Ishikawa (cell line): Measurements from ENCODE around the gene LAPTM5.

Experiments used
- CEBPB ChIP-seq: IDR thresholded peaks from 2 replicates; pipeline ENCODE4 v1.6.1; 2012
- CREB1 ChIP-seq: IDR thresholded peaks from 2 replicates; pipeline ENCODE4 v1.6.1; 2012; ENCODE audit warnings: low read depth
- EGR1 ChIP-seq: IDR thresholded peaks from 2 replicates; pipeline ENCODE4 v1.6.1; 2012
- EP300 ChIP-seq: IDR thresholded peaks from 2 replicates; pipeline ENCODE4 v1.6.1; 2012; ENCODE audit warnings: borderline replicate concordance
- FOXM1 ChIP-seq: IDR thresholded peaks from 2 replicates; pipeline ENCODE4 v1.6.1; 2012; ENCODE audit warnings: low read depth, borderline replicate concordance
- NFIC ChIP-seq: IDR thresholded peaks from 2 replicates; pipeline ENCODE4 v1.6.1; 2012
- RAD21 ChIP-seq: IDR thresholded peaks from 2 replicates; pipeline ENCODE4 v1.6.1; 2012; ENCODE audit warnings: low read depth
- TAF1 ChIP-seq: IDR thresholded peaks from 2 replicates; pipeline ENCODE4 v1.6.1; 2012; ENCODE audit warnings: low read depth, mild to moderate bottlenecking
- TCF12 ChIP-seq: IDR thresholded peaks from 2 replicates; pipeline ENCODE4 v1.6.1; 2012; ENCODE audit warnings: low read depth
- TEAD4 ChIP-seq: IDR thresholded peaks from 2 replicates; pipeline ENCODE4 v1.6.1; 2012
- YY1 ChIP-seq: IDR thresholded peaks from 2 replicates; pipeline ENCODE4 v1.6.1; 2012; ENCODE audit warnings: low read depth
- ZBTB7A ChIP-seq: IDR thresholded peaks from 2 replicates; pipeline ENCODE4 v1.6.1; 2012; ENCODE audit warnings: low read depth
- TF ChIP-seq, protein P1 (sequence below): IDR thresholded peaks from 2 replicates; pipeline ENCODE4 v1.6.1; 2012
- TF ChIP-seq, protein P2 (sequence below): IDR thresholded peaks from 2 replicates; pipeline ENCODE4 v1.6.1; 2012
- TF ChIP-seq, protein P3 (sequence below): IDR thresholded peaks from 2 replicates; pipeline ENCODE4 v1.6.1; 2012; ENCODE audit warnings: low read depth, mild to moderate bottlenecking

Gene LAPTM5

GRCh38 chr1:30789388-30790255 lies 32.0 kb upstream of the LAPTM5 start:
- TF ChIP-seq YY1 (no peak), NFIC (no peak), ZBTB7A (no peak), TAF1 (no peak), EP300 (no peak), FOXM1 (no peak), CREB1 (no peak), EGR1 (no peak), RAD21 (no peak), TEAD4 (no peak), TCF12 (no peak), CEBPB (no peak)
- TF ChIP-seq, protein P1, sequence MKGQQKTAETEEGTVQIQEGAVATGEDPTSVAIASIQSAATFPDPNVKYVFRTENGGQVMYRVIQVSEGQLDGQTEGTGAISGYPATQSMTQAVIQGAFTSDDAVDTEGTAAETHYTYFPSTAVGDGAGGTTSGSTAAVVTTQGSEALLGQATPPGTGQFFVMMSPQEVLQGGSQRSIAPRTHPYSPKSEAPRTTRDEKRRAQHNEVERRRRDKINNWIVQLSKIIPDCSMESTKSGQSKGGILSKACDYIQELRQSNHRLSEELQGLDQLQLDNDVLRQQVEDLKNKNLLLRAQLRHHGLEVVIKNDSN = no peak
- TF ChIP-seq, protein P2, sequence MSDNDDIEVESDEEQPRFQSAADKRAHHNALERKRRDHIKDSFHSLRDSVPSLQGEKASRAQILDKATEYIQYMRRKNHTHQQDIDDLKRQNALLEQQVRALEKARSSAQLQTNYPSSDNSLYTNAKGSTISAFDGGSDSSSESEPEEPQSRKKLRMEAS = no peak
- TF ChIP-seq, protein P3, sequence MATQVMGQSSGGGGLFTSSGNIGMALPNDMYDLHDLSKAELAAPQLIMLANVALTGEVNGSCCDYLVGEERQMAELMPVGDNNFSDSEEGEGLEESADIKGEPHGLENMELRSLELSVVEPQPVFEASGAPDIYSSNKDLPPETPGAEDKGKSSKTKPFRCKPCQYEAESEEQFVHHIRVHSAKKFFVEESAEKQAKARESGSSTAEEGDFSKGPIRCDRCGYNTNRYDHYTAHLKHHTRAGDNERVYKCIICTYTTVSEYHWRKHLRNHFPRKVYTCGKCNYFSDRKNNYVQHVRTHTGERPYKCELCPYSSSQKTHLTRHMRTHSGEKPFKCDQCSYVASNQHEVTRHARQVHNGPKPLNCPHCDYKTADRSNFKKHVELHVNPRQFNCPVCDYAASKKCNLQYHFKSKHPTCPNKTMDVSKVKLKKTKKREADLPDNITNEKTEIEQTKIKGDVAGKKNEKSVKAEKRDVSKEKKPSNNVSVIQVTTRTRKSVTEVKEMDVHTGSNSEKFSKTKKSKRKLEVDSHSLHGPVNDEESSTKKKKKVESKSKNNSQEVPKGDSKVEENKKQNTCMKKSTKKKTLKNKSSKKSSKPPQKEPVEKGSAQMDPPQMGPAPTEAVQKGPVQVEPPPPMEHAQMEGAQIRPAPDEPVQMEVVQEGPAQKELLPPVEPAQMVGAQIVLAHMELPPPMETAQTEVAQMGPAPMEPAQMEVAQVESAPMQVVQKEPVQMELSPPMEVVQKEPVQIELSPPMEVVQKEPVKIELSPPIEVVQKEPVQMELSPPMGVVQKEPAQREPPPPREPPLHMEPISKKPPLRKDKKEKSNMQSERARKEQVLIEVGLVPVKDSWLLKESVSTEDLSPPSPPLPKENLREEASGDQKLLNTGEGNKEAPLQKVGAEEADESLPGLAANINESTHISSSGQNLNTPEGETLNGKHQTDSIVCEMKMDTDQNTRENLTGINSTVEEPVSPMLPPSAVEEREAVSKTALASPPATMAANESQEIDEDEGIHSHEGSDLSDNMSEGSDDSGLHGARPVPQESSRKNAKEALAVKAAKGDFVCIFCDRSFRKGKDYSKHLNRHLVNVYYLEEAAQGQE = no peak

GRCh38 chr1:30788580-30789387 lies 31.2 kb upstream of the LAPTM5 start:
- TF ChIP-seq CREB1 (no peak), RAD21 (no peak), TAF1 (no peak), TCF12 (no peak), YY1 (no peak), FOXM1 (no peak), EGR1 (no peak), NFIC (no peak), ZBTB7A (no peak), TEAD4 (no peak)
- TF ChIP-seq, protein P1 = no peak
- TF ChIP-seq, protein P3 = no peak
- TF ChIP-seq, protein P2 = no peak

- TF ChIP-seq NFIC (no peak), TCF12 (no peak), RAD21 (no peak), CREB1 (no peak), EP300 (no peak)
- TF ChIP-seq, protein P3 = no peak
Measured at GRCh38 chr1:30787856-30788495, 30.4 kb upstream of the LAPTM5 start.

DNA sequence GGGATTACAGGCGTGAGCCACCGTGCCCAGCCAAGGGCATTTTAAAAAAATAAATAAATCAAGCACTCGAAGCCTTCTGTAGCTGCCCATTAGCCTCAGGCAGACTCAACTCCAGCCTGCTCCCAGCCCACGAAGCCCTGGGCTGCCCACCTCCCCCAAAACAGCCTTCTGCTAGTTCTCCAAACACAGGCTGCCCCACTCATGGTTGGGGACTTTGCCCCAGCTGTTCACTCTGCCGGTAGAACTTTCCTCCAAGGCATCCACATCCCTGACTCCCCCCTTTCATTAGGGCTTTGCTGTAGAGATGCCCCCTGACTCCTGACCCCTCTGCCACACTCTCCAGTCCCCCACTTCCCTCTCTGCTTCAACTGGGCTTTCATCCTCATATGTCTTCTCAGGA lies 29.7 kb upstream of the LAPTM5 start:
- no peak for TF ChIP-seq EGR1
- TF ChIP-seq CREB1 = no peak
- TF ChIP-seq, protein P3 = no peak
- TF ChIP-seq ZBTB7A = no peak
- TF ChIP-seq, protein P1 = no peak
- TF ChIP-seq NFIC = no peak
- no peak for TF ChIP-seq YY1
- TF ChIP-seq FOXM1 = no peak
- TF ChIP-seq EP300 = no peak
